Stromal cell of bone marrow (primary cell): Measurements from ENCODE around the gene SDK2.
"Not testable (repeated sequence)": the region's sequence is repeated elsewhere in the genome, so short reads cannot be mapped to it uniquely, and the experiment has no call there.

Experiments used
- DNase-seq: peaks from one replicate; pipeline ENCODE4 v3.0.0-alpha.2; 2012; ENCODE audit warnings: low read depth

Gene SDK2

DNA sequence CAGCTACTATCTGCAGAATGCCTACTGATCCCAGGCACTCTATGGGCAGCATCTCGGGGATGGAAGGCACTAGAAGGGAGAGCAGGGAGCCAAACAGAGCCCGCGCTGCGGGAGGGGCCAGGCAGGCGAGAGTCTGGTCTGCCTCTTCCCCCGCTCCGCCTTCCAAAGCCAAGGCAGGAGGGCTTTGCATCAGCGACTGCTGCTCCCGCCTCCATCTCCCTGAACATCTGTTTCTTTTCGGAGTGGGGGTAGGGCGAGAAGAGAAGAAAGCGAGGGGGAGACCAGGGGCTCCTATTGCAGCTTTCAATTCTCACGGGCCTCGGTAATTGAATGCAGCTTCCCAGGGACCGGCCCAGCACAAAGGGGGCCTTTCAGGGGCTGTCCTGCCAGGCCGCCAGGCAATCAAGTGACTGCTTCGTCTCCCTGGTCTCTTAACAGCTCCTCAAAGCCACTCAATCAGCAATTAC lies 301.0 kb downstream of the SDK2 start:
- DNase-seq: peak; percentile 52

DNA sequence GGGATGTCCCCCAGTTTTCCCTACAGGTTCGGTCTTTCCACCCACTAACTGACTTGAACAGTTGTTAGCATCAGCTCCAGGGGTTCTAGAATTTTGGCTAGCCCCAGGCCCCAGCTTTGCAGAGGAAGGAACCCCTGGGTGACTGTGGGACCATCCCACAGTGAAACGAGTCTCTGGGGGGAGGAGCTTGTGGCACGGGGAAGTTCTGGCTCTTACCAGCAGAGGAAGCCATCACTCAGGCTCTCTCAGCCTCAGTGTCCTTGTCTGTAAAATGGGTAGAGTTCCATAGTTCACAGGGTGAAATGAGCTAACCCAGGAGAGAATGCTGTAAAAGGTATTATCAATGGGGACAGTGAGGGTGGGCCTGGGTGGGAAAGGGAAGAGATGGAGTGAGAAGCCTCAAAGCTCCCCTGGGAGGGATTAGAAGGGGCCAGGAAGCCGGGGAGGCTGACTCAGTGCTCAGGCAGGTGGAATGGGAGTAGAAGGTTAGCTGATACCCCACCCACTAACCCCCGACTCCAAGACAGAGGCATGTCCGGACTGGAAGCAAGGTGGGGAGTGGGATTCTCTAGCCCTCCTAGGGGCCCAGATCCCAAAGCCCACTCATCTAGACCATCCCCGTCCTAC lies 301.6 kb downstream of the SDK2 start:
- no peak for DNase-seq

DNA sequence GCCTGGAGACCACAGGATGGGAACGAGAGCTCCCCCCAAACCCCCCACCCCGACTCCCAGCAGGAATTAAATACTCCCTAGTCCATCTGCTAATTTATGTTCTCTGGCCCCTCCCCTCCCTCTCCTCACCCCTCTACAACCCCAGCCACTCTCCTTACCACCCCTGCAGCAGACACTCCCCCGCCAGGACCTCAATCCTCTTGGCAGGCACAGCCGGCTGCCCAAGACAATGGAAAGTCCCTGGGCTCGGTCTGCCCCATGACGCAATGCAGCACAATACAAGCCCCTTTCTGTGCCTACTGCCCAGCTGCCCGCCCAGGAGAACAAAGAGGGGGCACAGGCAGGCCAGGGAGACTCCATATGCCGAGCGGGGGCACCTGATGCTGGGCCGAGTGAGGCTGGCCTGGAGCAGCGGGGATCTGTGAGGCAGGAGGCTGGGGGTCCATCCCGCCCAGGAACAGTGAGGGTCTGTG lies 302.2 kb downstream of the SDK2 start:
- no peak for DNase-seq

- DNase-seq: no peak
These were observed 302.7 kb downstream of the SDK2 start for GRCh38 chr17:73341350-73342049.

GRCh38 chr17:73340093-73340596 lies 304.1 kb downstream of the SDK2 start:
- DNase-seq: peak; percentile 92

- no peak for DNase-seq
These were observed 305.6 kb downstream of the SDK2 start for GRCh38 chr17:73338566-73339197.

DNA sequence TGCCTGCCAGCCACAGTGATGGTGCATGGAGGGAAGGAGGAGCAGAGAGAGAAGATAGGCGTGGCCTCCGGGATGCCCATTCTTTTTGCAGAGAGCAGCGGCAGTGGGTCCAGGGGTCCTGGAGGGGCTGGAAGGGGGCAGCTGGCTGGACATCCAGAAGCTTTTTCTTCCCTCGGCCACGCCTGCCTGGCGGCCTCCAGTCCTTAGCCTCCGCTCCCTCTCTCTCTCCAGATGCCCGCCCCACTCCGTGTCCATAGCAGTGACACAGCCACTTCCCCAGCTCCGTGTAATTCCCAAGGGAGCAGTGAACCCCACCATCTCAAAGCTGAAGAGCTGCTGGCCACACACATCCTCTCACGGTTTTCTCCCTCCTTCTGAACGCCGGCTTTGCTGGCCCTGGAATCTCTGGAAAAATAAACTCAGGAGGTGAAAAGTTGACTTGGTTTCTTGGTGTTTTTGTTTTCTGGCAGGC lies 306.2 kb downstream of the SDK2 start:
- DNase-seq: peak; percentile 57

GRCh38 chr17:73337330-73337710 lies 306.9 kb downstream of the SDK2 start:
- DNase-seq: no peak

DNA sequence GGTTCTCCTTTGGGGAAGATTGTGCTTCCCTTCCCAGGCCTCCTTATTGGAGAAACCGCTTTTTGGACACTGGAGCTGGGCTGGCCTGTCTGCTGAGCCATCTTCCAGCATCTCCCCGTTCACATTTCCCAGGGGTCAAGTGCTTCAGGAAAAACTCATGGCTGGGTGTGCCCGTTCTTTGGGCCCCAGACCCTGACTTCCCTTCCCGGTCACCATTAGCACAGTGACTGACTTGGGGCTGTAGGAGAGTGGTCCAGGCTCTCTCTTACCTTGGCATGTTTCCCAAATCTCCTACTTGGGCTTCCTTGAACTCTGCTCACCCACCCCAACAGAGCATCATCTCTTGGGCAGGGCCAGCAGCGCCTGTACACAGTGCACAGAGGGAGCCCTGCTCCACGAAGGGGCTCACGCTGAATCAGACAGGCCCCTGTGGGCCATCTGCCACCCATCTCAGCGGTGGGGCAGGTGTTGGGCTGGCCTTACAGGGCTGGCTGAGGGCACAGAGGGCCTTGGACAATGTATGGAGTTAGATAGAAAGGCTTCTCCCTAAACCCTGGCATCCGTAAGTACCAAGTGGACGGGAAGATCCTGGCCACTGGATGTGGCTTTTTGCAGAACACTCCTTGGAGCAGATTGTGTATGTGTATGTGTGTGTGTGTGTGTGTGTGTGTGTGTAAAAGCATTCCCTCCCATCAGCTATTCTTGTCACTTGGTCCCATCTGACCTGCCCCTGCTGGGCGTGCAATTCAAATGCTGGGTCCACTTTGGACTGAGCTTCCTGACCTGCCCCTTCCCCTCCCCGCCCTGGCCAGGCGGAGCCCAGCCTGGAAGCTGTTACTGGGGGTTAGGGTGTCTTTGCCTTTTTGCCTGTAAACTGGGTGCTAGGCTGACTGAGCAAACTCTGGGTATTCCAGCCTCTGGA lies 307.6 kb downstream of the SDK2 start:
- no peak for DNase-seq

DNA sequence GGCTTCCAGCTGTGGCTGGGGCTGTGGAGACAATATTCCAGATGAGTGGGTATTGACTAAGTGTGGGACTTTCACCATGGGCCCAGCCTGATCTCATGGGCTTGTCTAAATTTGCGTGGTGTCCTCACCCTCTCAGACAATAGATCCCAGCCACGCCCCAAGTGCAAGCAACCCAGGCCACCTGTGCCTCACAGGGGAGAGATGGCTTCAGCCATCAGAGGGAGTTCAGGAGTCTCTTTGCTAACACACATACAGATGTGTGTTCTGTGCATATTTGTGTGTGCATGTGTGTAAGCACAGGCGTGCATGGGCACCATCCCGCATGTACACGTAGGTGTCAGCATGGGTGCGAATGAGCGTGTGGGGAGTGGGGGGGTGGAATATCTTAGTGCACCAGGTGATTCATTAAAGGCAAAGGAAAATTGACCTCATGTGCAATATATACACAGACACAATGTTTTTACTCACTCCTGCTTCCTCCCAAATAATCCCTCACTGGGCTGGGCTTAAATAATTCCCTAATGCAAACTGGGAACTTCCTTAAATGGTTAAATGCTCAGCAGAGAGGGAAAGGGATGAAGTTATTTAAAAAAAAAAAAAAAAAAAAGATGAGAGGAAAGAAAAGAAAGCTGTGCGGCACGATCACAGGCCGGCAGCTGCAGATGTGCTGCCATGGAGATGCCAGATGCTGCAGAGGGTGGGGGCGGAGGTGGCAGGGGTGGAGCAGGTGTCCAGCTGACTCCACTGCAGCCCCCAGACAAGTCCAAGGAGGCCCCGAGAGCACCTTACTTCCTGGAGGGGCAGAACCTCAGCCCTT lies 308.4 kb downstream of the SDK2 start:
- no peak for DNase-seq

DNA sequence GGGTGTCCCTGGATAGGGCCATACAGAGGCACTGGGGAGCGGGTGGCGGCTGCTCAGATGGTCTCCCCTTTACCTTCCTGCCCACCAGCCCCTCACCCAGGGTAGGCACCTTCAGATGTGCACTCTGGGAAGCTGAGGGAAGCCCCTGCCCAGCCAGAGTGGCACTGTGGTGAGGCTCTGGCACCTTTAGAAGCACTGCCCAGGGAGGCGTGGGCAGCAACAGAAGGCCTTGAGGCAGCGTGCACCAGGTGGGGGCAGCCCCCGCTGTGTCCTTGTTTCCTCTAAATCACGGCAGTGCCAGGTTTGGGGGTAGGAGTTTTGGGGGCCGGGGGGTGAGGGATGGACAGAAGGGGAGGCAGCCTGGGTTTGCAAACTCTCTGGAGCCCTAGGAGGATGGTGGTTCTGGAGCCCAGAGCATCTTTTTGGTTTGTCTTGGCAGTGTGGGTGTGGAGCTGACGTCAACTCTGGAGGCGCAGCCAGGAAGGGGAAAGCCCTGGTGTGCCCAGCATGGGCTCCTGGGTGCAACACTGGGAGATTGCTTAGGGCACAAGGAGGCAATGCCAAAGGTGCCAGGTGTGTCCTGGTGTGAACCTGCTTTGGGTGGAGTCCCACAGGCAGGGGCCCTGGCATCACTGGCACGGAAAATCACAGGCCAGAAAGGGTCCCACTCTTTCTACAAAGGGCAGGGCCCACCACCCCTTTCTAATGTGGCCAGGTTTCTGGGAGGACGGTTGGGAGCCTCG lies 309.3 kb downstream of the SDK2 start:
- no peak for DNase-seq

DNA sequence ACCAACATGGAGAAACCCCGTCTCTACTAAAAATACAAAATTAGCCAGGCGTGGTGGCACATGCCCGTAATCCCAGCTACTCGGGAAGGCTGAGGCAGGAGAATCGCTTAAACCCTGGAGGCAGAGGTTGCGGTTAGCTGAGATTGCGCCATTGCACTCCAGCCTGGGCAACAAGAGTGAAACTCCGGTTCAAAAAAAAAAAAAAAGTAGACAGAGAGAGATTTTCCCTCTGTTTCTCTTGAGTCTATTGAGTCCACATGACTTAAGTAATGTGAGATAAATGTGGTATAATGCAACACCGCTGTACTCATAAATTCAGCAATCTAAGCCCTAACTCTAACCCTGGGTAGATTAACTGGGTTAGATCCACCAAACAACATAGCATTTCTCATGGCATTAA lies 310.8 kb downstream of the SDK2 start:
- DNase-seq: not testable (repeated sequence)

GRCh38 chr17:73331060-73331459 lies 313.2 kb downstream of the SDK2 start:
- DNase-seq: no peak

- no peak for DNase-seq
These were observed 316.6 kb downstream of the SDK2 start for GRCh38 chr17:73327676-73328075.

DNA sequence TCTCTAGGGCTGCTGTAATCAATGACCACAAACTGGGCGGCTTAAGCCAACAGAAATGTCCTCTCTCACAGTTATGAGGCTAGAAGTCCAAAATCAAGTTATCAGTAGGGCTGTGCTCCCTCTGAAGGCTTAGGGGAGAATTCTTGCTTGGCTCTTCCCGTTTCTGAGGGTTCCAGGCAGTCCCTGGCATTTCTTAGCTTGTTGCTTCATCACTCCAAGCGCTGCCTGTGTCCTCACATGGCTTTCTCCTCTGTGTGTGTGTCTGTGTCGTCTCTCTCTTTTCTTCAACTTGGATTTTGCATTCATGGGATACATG lies 318.8 kb downstream of the SDK2 start:
- peak; percentile 87 for DNase-seq

- no peak for DNase-seq
These were observed 319.3 kb downstream of the SDK2 start for GRCh38 chr17:73324711-73325526.

- no peak for DNase-seq
These were observed 320.1 kb downstream of the SDK2 start for GRCh38 chr17:73324160-73324475.

DNA sequence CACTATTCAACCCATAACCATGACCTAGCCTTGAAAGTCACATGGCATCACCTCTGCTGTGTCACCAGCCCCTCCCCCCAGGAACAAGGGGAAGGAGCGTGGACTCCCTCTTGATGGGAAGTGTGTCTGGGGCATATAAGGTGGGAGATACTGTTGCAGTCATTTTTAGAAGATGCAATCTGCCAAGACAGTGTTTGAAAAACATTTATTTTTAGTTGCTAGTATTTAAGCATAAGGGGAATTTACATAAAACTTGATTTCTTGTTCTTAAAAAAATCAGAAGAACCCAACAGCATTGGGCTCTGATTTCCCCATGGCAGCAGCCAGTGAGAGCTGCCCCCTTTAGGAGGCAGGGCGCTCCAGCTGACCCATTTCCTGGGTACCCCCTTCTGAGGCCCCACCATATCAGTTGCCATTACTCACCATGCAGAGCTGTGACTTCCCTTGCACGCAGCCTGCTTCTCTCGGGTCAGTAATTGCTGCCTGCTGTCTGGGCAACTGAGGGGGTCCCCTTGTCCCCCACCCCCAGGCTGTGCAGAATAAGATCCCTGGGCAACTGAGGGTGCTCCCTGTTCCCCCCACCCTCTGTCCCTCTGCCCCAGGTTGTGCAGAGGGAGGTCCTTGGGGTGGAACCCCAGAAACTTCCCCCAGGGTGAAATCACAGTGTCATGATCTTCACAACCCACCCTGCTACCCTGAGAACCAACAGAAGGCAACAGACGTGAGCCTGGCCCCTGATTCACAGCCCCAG lies 320.7 kb downstream of the SDK2 start:
- no peak for DNase-seq
